Mesothelial cell of epicardium (in vitro differentiated cells): ENCODE measurements around the gene RNF130. TPM values are rescaled to one million over a fixed set of nuclear protein-coding genes. Genes with fewer than 3 reads are reported as not detected.

Experiments
- DNase-seq, 2 experiments: peaks; one replicate each; pipeline ENCODE4 v3.0.0; 2021; ENCODE audit warnings: low spot score in 2 of 2; ENCODE audit not compliant: unreplicated experiment in 2 of 2
- H3K27ac Mint-ChIP-seq: 2 replicates; pipeline ENCODE4 v1.8.0; 2021; ENCODE audit warnings: mixed read lengths
- H3K27me3 Mint-ChIP-seq: 2 replicates; pipeline ENCODE4 v1.8.0; 2021; ENCODE audit warnings: low read depth, mixed read lengths
- H3K36me3 Mint-ChIP-seq: 2 replicates; pipeline ENCODE4 v1.8.0; 2021; ENCODE audit warnings: mixed read lengths
- H3K4me1 Mint-ChIP-seq: 2 replicates; pipeline ENCODE4 v1.8.0; 2021; ENCODE audit warnings: mixed read lengths
- H3K4me3 Mint-ChIP-seq: 2 replicates; pipeline ENCODE4 v1.8.0; 2021; ENCODE audit warnings: mild to moderate bottlenecking, moderate library complexity, mixed read lengths
- H3K9me3 Mint-ChIP-seq: 2 replicates; pipeline ENCODE4 v1.8.0; 2021; ENCODE audit warnings: mixed read lengths
- total RNA-seq: library from RNA; stranded (reverse); gene quantifications from 3 replicates; pipeline ENCODE4 v1.2.1, GENCODE V29; 2021
- TF ChIP-seq, protein P1 (sequence below): fragments of 200-600 bp; sonication (generic); IDR thresholded peaks from one replicate; pipeline ENCODE4 v1.5.0; 2021; ENCODE audit warnings: antibody characterized with exemption; ENCODE audit not compliant: unreplicated experiment

RNF130 gene
- total RNA-seq, 1 donor from 2014 or later = 44.9 TPM

DNA sequence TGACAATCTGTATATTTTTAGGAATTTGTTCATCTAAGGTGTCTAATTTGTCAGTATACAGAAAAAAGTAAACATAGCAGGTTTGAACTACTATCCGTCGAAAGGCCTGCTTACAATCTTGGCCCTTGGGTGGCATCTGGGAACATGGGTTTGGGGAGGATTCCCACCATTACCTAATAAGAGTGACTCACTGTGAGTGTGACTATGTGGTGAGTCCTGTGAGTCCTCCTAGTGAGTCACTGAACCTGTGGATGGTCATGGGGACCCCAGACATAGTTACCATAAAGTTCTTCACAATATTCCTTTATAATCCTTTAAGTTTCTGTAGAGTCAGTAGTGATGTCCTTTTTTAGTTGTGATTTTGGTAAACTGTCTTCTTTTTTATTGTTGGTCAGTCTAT is 37.0 kb downstream of the RNF130 start:
- DNase-seq = no peak
- peaks cover 79% of the 10 kb centered on the region for H3K36me3 Mint-ChIP-seq
- peaks cover 37% of the 10 kb centered on the region for H3K9me3 Mint-ChIP-seq
- no peak overlapping the region for H3K27ac Mint-ChIP-seq
- TF ChIP-seq, protein P1, sequence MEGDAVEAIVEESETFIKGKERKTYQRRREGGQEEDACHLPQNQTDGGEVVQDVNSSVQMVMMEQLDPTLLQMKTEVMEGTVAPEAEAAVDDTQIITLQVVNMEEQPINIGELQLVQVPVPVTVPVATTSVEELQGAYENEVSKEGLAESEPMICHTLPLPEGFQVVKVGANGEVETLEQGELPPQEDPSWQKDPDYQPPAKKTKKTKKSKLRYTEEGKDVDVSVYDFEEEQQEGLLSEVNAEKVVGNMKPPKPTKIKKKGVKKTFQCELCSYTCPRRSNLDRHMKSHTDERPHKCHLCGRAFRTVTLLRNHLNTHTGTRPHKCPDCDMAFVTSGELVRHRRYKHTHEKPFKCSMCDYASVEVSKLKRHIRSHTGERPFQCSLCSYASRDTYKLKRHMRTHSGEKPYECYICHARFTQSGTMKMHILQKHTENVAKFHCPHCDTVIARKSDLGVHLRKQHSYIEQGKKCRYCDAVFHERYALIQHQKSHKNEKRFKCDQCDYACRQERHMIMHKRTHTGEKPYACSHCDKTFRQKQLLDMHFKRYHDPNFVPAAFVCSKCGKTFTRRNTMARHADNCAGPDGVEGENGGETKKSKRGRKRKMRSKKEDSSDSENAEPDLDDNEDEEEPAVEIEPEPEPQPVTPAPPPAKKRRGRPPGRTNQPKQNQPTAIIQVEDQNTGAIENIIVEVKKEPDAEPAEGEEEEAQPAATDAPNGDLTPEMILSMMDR = no peak
- no peak overlapping the region for H3K4me3 Mint-ChIP-seq
- H3K4me1 Mint-ChIP-seq = no peaks in the 10 kb centered on the region
- no peaks in the 10 kb centered on the region for H3K27me3 Mint-ChIP-seq

DNA sequence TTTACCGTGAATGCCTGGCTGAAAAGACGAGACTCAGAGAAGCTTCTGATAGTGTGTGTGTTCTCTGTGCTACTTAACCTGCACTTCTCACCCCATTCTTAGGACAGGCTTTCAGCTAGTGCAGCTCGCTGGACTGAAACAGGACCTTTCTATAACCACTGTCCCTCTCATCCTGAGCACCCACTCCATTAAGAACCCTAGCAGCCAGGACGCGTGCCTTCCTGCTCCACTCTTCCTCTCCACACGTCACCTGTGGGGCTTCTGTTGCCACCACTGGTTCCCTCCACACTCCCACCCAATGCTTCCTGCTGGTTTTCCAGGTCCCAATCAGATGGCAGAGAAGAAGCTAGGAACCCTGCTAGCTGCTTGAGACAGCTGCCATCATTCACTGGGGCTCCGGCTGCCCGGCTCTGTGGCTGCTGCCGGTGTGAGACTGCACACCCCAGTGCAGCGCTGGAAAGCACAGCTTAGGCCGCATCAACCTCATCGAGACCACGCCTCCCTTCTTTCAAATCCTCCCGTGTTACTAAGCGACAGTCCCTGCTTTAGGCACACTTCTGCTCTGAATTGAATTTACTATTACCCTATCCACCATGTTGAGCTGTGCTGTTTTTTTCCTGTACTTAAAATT is 44.0 kb downstream of the RNF130 start:
- DNase-seq = no peak
- no peaks in the 10 kb centered on the region for H3K27me3 Mint-ChIP-seq
- H3K4me1 Mint-ChIP-seq = peaks cover 6% of the 10 kb centered on the region
- peaks cover 26% of the 10 kb centered on the region for H3K36me3 Mint-ChIP-seq
- TF ChIP-seq, protein P1 = no peak
- H3K27ac Mint-ChIP-seq = no peak overlapping the region
- H3K4me3 Mint-ChIP-seq = no peak overlapping the region
- peaks cover 10% of the 10 kb centered on the region for H3K9me3 Mint-ChIP-seq

DNA sequence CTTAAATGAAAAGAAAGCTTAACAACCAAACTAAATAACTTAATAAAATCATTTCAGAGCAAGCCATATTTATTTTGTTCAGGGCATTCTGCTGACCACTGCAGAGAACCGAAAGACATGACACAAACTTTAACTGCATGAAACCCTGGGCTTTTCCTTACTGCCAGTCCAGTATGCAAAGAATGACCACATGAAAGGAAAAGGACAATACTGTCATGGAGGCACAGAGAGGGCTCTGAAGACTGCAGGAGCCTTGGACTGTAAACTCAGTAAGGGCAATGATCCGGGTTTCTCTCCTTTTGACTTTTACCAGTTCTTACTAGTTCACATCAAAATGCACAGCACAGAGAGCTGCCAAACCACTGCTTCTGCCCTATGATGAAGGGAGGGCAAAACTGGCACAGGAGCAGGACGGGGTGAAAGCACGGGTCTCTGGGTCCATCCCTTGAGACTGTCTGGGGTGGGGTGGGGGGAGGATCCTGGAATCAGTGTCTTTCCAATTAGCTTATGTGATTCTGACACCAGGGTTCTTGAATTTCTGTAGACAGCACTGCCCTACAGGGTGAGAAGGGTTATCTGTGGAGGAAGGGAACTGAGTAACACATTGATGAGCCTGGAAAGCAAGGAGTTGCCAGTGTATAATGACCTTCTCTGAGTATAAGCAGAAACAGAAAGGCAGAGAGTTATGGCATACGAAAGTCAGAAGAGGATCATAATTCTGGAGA is 44.7 kb downstream of the RNF130 start:
- Mint-ChIP-seq H3K27me3 (no peaks in the 10 kb centered on the region), H3K4me3 (no peak overlapping the region), H3K9me3 (peaks cover 6% of the 10 kb centered on the region), H3K36me3 (peaks cover 22% of the 10 kb centered on the region), H3K27ac (no peak overlapping the region), H3K4me1 (peaks cover 6% of the 10 kb centered on the region)
- no peak for DNase-seq
- TF ChIP-seq, protein P1 = no peak

DNA sequence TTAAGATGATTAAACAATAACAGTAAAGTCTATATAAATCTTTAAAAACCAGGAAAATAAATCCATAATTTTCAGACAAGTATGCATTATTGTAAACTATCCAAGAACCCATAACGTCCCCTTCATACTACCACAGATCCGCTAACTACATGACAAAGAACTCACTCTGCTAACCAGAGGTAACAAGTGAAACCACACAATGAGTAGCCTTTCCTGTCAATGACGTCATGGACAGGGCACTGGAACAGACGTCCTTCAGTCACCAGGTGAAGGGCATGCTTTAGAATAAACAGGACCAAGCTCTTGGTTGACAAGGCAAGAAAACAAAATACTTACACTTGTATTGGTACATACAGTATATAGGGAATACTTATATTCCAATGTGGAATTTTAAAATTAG is 45.2 kb downstream of the RNF130 start:
- Mint-ChIP-seq H3K27me3 (no peaks in the 10 kb centered on the region), H3K27ac (peak overlapping the region; percentile 26), H3K4me3 (no peak overlapping the region), H3K9me3 (no peaks in the 10 kb centered on the region), H3K36me3 (peaks cover 21% of the 10 kb centered on the region), H3K4me1 (peaks cover 6% of the 10 kb centered on the region)
- TF ChIP-seq, protein P1 = no peak
- no peak for DNase-seq

DNA sequence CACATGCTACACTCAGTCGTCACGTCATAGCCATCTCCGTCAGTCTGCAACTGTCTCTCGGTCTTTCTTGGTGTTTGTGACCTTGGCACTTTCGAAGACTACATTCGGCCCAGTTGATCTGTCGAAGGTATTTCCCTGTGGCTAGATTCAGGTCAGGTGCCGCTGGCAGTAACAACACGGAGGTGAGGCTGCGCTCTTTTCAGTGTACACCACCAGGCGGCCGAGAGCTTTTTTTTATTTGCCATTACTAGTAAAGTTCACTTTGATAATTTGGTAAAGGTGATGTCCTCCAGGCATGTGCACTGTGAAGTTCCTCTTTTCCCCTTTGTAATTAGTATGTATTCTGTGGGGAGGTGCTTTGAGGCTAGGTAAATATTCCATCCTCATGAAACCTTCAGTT is 49.7 kb downstream of the RNF130 start:
- Mint-ChIP-seq H3K4me3 (no peak overlapping the region), H3K27me3 (no peaks in the 10 kb centered on the region), H3K4me1 (peaks cover 6% of the 10 kb centered on the region), H3K36me3 (peaks cover 43% of the 10 kb centered on the region), H3K27ac (no peak overlapping the region), H3K9me3 (peaks cover 13% of the 10 kb centered on the region)
- no peak for DNase-seq
- TF ChIP-seq, protein P1 = no peak
